Loucy (cell line): ENCODE data around the gene HIPK1.

ENCODE experiments used
- H2AFZ ChIP-seq: fragments of 200-600 bp; sonication (generic); 2 replicates; pipeline ENCODE4 v1.6.0; 2016; ENCODE audit warnings: antibody characterized with exemption, mild to moderate bottlenecking, low read length, moderate library complexity
- H3F3A ChIP-seq: fragments of 200-600 bp; 2 replicates; pipeline ENCODE4 v1.6.0; 2016; ENCODE audit warnings: antibody characterized with exemption, low read depth, mild to moderate bottlenecking
- H3K27me3 ChIP-seq: fragments of 200-600 bp; sonication (generic); 2 replicates; pipeline ENCODE4 v1.6.1; 2014; ENCODE audit warnings: low read length, mild to moderate bottlenecking; ENCODE audit not compliant: insufficient read depth, poor library complexity, severe bottlenecking
- H3K36me3 ChIP-seq: fragments of 200-600 bp; sonication (generic); 2 replicates; pipeline ENCODE4 v1.6.1; 2016; ENCODE audit warnings: low read length; ENCODE audit not compliant: insufficient read depth
- H3K4me1 ChIP-seq: fragments of 200-600 bp; sonication (generic); 2 replicates; pipeline ENCODE4 v1.5.1; 2014; ENCODE audit warnings: low read length, mild to moderate bottlenecking; ENCODE audit not compliant: insufficient read depth, poor library complexity, severe bottlenecking
- H3K4me2 ChIP-seq: fragments of 200-600 bp; sonication (generic); 2 replicates; pipeline ENCODE4 v1.6.0; 2014; ENCODE audit warnings: antibody characterized with exemption, low read length, low read depth, mild to moderate bottlenecking; ENCODE audit not compliant: poor library complexity, severe bottlenecking
- H3K4me3 ChIP-seq: fragments of 200-600 bp; sonication (generic); 2 replicates; pipeline ENCODE4 v1.5.1; 2014; ENCODE audit warnings: low read length, mild to moderate bottlenecking, mixed read lengths; ENCODE audit not compliant: poor library complexity, severe bottlenecking
- H3K79me2 ChIP-seq: fragments of 200-600 bp; sonication (generic); 2 replicates; pipeline ENCODE4 v1.6.1; 2014; ENCODE audit warnings: low read length; ENCODE audit not compliant: insufficient read depth
- H3K9ac ChIP-seq: fragments of 200-600 bp; sonication (generic); 2 replicates; pipeline ENCODE4 v1.6.0; 2014; ENCODE audit warnings: mild to moderate bottlenecking, low read depth, low read length, moderate library complexity; ENCODE audit not compliant: poor library complexity, severe bottlenecking
- H3K9me2 ChIP-seq: fragments of 200-600 bp; sonication (generic); replicated peaks from 2 replicates; pipeline ENCODE4 v1.6.1; 2016; ENCODE audit warnings: low read depth, low read length, mixed read lengths
- H3K9me3 ChIP-seq: fragments of 200-600 bp; sonication (generic); 2 replicates; pipeline ENCODE4 v1.6.1; 2014; ENCODE audit warnings: mild to moderate bottlenecking, antibody characterized with exemption, low read length, low read depth; ENCODE audit not compliant: insufficient read depth
- H4K20me1 ChIP-seq: fragments of 200-600 bp; sonication (generic); 2 replicates; pipeline ENCODE4 v1.6.0; 2014; ENCODE audit warnings: antibody characterized with exemption, low read length, mild to moderate bottlenecking; ENCODE audit not compliant: insufficient read depth, poor library complexity, severe bottlenecking
- EZH2phosphoT487 ChIP-seq: fragments of 200-600 bp; IDR thresholded peaks from 2 replicates; pipeline ENCODE4 v1.6.1; 2018; ENCODE audit warnings: antibody characterized with exemption, mild to moderate bottlenecking, moderate library complexity, borderline replicate concordance
- TF ChIP-seq, protein P1 (sequence below): fragments of 200-600 bp; sonication (generic); conservative IDR thresholded peaks from 2 replicates; pipeline ENCODE4 v1.5.1; 2014; ENCODE audit warnings: mild to moderate bottlenecking, antibody characterized with exemption, low read length

The HIPK1 gene

DNA sequence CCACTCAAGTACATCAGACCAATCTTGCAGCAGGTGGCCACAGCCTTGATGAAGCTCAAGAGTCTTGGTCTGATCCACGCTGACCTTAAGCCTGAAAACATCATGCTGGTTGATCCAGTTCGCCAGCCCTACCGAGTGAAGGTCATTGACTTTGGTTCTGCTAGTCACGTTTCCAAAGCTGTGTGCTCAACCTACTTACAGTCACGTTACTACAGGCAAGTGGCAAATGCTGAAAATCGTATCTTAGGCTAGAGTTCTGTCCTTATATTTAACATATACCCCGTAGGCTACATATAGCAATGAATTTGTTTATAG is 12.1 kb downstream of the HIPK1 start:
- Histone ChIP-seq H3K9me3 (0 out of 2 replicates have a peak, but pooled peaks cover 4% of the 10 kb centered on the region), H3K9ac (no peak overlapping the region), H3K36me3 (peaks cover 44% of the 10 kb centered on the region), H3K79me2 (peaks cover 95% of the 10 kb centered on the region), H3K4me2 (peak overlapping the region; percentile 16), H3K9me2 (no peaks in the 10 kb centered on the region), H4K20me1 (peaks cover 86% of the 10 kb centered on the region), H3K4me3 (no peak overlapping the region), H3F3A (peaks cover 3% of the 10 kb centered on the region; the same call in 1 of the 2 replicates), H3K4me1 (peaks cover 48% of the 10 kb centered on the region), H3K27me3 (no peaks in the 10 kb centered on the region), H2AFZ (no peak overlapping the region)
- TF ChIP-seq, protein P1, sequence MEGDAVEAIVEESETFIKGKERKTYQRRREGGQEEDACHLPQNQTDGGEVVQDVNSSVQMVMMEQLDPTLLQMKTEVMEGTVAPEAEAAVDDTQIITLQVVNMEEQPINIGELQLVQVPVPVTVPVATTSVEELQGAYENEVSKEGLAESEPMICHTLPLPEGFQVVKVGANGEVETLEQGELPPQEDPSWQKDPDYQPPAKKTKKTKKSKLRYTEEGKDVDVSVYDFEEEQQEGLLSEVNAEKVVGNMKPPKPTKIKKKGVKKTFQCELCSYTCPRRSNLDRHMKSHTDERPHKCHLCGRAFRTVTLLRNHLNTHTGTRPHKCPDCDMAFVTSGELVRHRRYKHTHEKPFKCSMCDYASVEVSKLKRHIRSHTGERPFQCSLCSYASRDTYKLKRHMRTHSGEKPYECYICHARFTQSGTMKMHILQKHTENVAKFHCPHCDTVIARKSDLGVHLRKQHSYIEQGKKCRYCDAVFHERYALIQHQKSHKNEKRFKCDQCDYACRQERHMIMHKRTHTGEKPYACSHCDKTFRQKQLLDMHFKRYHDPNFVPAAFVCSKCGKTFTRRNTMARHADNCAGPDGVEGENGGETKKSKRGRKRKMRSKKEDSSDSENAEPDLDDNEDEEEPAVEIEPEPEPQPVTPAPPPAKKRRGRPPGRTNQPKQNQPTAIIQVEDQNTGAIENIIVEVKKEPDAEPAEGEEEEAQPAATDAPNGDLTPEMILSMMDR: no peak
- no peak for TF ChIP-seq EZH2phosphoT487

DNA sequence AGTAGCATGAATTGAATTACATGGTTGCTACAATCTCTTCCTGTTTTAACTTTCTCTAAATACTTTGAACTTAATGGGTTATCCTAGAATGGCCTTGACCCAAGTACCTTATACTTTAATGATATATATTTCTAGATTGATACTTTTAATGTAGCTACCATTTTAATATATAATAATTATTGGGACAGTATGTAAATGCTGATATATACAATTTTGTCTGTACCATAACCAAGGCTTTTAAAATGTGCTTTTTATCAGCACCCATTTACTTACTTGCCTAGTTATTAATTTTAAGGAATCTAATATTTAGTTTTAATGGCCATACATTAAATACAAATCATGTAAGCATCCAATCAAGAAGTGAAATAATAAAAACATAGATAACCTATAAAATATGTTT is 13.4 kb downstream of the HIPK1 start:
- no peaks in the 10 kb centered on the region for H3K27me3 ChIP-seq
- no peaks in the 10 kb centered on the region for H3K9me2 ChIP-seq
- H3K4me3 ChIP-seq: no peak overlapping the region
- peaks cover 47% of the 10 kb centered on the region for H3K4me1 ChIP-seq
- H3K4me2 ChIP-seq: peak overlapping the region; percentile 41
- no peak for TF ChIP-seq EZH2phosphoT487
- TF ChIP-seq, protein P1: no peak
- peaks cover 44% of the 10 kb centered on the region for H3K36me3 ChIP-seq
- H3F3A ChIP-seq: peaks cover 7% of the 10 kb centered on the region; the same call in 1 of the 2 replicates
- peaks cover 95% of the 10 kb centered on the region for H3K79me2 ChIP-seq
- H3K9ac ChIP-seq: no peak overlapping the region
- H3K9me3 ChIP-seq: 0 out of 2 replicates have a peak, but pooled peaks cover 4% of the 10 kb centered on the region
- peaks cover 86% of the 10 kb centered on the region for H4K20me1 ChIP-seq
- no peak overlapping the region for H2AFZ ChIP-seq

DNA sequence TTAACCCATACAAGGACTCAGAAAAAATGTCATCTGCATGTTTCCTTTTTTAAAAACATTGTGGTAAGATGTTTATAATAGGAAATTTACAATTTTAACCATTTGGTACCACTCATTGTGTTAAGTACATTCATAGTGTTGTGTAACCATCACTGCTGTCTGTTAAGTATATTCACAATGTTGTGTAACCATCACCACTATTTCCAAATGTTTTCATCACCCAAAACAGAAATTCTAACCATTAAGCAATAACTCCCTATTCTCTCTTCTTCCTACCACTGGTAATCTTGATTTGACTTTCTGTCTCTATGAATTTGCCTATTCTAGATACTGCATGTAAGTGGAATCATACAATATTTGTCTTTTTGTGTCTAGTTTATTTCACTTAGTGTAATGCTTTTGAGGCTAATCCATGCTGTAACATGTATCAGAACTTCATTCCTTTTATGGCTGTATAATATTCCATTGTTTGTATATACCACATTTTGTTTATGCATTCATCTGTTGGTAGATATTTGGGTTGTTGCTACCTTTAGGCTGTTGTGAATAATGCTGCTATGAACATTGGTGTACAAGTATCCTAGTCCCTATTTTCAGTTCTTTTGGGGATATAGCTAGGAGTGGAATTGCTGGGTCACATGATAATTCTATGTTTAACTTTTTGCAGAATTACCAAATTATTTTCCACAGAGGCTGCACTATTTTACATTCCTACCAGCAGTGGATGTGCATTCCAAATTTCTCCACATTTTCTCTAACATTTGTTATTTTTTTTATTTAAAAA is 14.1 kb downstream of the HIPK1 start:
- Histone ChIP-seq H3K9me2 (no peaks in the 10 kb centered on the region), H3K36me3 (peaks cover 44% of the 10 kb centered on the region), H3K4me1 (peaks cover 48% of the 10 kb centered on the region), H3K79me2 (peaks cover 95% of the 10 kb centered on the region), H3K9me3 (0 out of 2 replicates have a peak, but pooled peaks cover 4% of the 10 kb centered on the region), H3F3A (peaks cover 7% of the 10 kb centered on the region; the same call in 1 of the 2 replicates), H3K4me2 (peak overlapping the region; percentile 41), H3K27me3 (no peaks in the 10 kb centered on the region), H3K9ac (no peak overlapping the region), H4K20me1 (peaks cover 85% of the 10 kb centered on the region), H3K4me3 (no peak overlapping the region), H2AFZ (no peak overlapping the region)
- TF ChIP-seq EZH2phosphoT487: no peak
- TF ChIP-seq, protein P1: no peak
